Osteocyte (in vitro differentiated cells): ENCODE measurements around the gene TMEM11. TPM values are rescaled to one million over a fixed set of nuclear protein-coding genes. Genes with fewer than 3 reads are reported as not detected.

Experiments used
- DNase-seq: peaks from one replicate; pipeline ENCODE4 v3.0.0; 2021; ENCODE audit warnings: mixed read lengths; ENCODE audit not compliant: unreplicated experiment; ENCODE audit errors: extremely low spot score
- H3K27ac Mint-ChIP-seq: one replicate; pipeline ENCODE4 v1.8.0; 2021; ENCODE audit warnings: mild to moderate bottlenecking, mixed read lengths; ENCODE audit not compliant: unreplicated experiment
- H3K27me3 Mint-ChIP-seq: one replicate; pipeline ENCODE4 v1.8.0; 2021; ENCODE audit warnings: mixed read lengths; ENCODE audit not compliant: unreplicated experiment
- H3K36me3 Mint-ChIP-seq: one replicate; pipeline ENCODE4 v1.8.0; 2021; ENCODE audit warnings: mixed read lengths; ENCODE audit not compliant: unreplicated experiment
- H3K4me1 Mint-ChIP-seq: one replicate; pipeline ENCODE4 v1.8.0; 2021; ENCODE audit warnings: mixed read lengths; ENCODE audit not compliant: unreplicated experiment
- H3K4me3 Mint-ChIP-seq: one replicate; pipeline ENCODE4 v1.8.0; 2021; ENCODE audit warnings: mild to moderate bottlenecking, moderate library complexity, mixed read lengths; ENCODE audit not compliant: unreplicated experiment
- H3K9me3 Mint-ChIP-seq: one replicate; pipeline ENCODE4 v1.8.0; 2021; ENCODE audit warnings: mixed read lengths; ENCODE audit not compliant: unreplicated experiment
- total RNA-seq: library from RNA; stranded (reverse); gene quantifications from 2 replicates; pipeline ENCODE4 v1.2.1, GENCODE V29; 2021
- TF ChIP-seq, protein P1 (sequence below): fragments of 200-600 bp; sonication (generic); IDR thresholded peaks from 2 replicates; pipeline ENCODE4 v1.5.0; 2021; ENCODE audit warnings: antibody characterized with exemption, mild to moderate bottlenecking, moderate library complexity

The TMEM11 gene
- total RNA-seq, 1 donor from 2014 or later: 21.5 TPM

DNA sequence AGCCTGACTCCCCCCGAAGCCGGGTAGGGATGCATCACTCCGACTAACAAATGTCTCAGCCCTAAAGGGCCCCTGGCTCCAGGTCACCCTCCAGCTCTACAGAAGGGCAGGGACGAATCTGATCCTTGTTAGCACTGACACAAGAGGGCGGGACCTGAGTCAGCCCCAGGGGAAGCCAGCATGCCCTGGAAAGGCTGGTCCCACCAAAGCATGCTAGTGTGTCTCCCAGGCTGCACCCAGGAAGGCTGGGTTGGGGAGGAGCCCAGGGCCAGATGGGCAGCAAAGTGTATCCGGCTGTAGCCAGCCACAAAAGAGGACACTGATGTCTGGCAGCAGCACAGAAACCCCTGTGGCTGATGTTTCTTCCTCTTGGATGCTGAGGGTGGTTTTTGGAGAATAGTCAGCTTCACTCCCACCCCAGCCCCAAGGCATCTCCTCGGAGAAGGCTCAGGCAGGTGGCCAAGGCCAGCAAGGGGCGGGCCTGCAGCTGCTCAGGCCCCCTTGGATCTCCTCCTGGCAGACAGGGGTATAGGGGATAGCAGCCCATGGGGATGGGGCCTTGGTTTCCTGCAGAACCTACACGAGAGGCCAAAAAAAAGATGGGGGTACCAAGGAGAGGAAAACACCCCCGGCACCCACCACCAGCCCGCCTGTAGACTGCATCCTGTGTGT is 28.2 kb upstream of the TMEM11 start:
- H3K4me3 Mint-ChIP-seq: no peak overlapping the region
- H3K4me1 Mint-ChIP-seq: peaks cover 10% of the 10 kb centered on the region
- DNase-seq: no peak
- H3K36me3 Mint-ChIP-seq: no peaks in the 10 kb centered on the region
- H3K9me3 Mint-ChIP-seq: no peaks in the 10 kb centered on the region
- H3K27ac Mint-ChIP-seq: no peak overlapping the region
- TF ChIP-seq, protein P1, sequence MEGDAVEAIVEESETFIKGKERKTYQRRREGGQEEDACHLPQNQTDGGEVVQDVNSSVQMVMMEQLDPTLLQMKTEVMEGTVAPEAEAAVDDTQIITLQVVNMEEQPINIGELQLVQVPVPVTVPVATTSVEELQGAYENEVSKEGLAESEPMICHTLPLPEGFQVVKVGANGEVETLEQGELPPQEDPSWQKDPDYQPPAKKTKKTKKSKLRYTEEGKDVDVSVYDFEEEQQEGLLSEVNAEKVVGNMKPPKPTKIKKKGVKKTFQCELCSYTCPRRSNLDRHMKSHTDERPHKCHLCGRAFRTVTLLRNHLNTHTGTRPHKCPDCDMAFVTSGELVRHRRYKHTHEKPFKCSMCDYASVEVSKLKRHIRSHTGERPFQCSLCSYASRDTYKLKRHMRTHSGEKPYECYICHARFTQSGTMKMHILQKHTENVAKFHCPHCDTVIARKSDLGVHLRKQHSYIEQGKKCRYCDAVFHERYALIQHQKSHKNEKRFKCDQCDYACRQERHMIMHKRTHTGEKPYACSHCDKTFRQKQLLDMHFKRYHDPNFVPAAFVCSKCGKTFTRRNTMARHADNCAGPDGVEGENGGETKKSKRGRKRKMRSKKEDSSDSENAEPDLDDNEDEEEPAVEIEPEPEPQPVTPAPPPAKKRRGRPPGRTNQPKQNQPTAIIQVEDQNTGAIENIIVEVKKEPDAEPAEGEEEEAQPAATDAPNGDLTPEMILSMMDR: no peak
- H3K27me3 Mint-ChIP-seq: no peaks in the 10 kb centered on the region

DNA sequence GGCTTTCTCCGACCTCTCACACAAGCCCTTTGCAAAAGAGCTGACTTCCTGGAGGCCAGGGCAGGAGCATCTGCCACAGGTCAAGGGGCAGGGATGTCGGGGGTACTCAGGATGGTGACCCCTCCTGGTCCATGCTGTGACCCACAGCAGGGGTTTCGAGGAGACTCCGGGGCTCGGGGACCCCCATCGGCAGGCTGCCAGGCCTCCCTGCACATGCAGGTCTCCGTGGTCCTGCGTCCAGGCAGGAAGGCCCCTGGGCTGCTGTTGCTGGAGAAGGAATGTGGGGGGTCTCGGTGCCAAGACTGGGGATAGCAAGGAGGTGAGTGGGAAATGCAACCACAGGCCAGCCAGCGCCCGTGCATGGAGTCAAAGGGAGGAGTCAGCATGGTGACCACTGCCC is 27.6 kb upstream of the TMEM11 start:
- H3K4me3 Mint-ChIP-seq: no peak overlapping the region
- no peak for DNase-seq
- H3K36me3 Mint-ChIP-seq: no peaks in the 10 kb centered on the region
- H3K4me1 Mint-ChIP-seq: peaks cover 10% of the 10 kb centered on the region
- H3K27me3 Mint-ChIP-seq: no peaks in the 10 kb centered on the region
- no peak overlapping the region for H3K27ac Mint-ChIP-seq
- TF ChIP-seq, protein P1: no peak
- H3K9me3 Mint-ChIP-seq: no peaks in the 10 kb centered on the region

DNA sequence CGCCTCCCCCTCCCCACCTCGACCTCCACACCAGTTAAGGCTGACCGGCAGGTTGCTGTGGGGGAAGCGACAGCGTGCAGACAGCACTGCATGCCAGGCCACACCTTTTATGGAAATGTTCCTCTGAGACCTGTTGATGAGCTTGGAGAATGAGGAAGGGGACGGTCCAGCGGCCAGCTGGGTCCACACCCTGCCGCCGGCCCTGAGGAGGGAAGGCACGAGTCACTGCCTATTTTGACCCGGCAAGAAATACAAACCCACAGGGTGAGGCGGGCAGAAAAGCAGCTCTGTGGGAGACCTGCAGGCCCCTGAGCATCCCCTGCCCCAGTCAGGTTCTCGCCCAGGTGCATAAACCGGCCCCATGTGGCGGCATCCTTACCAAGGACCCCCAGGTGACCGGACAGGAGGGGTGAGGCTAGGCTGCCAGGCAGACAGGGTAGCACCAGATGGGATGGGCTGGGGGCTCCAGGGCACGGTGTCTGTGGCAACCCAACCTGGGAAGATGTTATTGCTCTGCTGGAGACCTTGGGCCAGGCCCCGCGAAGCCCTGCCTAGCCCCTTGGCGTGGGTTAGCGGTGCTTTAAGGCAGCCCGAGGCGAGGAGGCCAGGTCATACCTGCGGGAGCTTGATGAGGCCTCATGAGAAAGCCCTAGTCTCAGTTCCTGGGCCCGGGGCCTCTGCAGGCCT is 26.6 kb upstream of the TMEM11 start:
- H3K4me3 Mint-ChIP-seq: no peak overlapping the region
- H3K36me3 Mint-ChIP-seq: no peaks in the 10 kb centered on the region
- H3K9me3 Mint-ChIP-seq: no peaks in the 10 kb centered on the region
- H3K4me1 Mint-ChIP-seq: peaks cover 10% of the 10 kb centered on the region
- no peak overlapping the region for H3K27ac Mint-ChIP-seq
- DNase-seq: no peak
- TF ChIP-seq, protein P1: no peak
- no peaks in the 10 kb centered on the region for H3K27me3 Mint-ChIP-seq

DNA sequence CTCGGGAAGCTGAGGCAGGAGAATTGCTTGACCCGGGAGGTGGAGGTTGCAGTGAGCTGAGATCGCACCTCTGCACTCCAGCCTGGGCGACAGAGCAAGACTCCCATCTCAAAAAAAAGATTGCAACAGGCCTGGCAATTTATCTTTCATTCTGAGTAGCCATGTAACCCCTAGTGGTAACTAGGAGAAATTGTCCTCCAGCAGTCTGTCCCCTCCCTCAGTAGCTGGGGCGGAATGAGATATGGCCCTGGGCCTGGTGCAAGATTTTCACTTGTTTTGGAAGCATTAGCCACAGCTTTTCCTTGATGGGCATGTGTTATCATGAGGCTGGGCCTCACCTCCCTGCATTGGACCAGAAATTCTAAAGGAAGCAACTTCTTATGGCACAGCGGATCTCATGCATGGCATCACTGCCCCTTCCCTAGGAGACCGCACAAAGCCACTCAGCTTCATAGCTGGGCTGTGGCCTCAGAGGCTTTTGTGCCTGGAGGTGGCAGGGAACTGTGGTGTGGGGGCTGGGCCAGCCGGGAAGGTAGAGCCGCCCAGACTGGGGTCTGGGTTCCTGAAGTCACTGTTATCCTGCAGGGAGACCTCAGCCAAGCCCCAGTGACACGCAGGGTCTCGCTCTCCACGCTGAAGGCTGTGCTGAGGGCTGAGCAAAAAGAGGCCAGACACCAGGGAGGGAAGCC is 25.9 kb upstream of the TMEM11 start:
- Mint-ChIP-seq H3K4me3 (no peak overlapping the region), H3K27ac (no peak overlapping the region), H3K4me1 (peaks cover 10% of the 10 kb centered on the region), H3K27me3 (no peaks in the 10 kb centered on the region), H3K36me3 (no peaks in the 10 kb centered on the region), H3K9me3 (no peaks in the 10 kb centered on the region)
- DNase-seq: no peak
- TF ChIP-seq, protein P1: peak; percentile 55

DNA sequence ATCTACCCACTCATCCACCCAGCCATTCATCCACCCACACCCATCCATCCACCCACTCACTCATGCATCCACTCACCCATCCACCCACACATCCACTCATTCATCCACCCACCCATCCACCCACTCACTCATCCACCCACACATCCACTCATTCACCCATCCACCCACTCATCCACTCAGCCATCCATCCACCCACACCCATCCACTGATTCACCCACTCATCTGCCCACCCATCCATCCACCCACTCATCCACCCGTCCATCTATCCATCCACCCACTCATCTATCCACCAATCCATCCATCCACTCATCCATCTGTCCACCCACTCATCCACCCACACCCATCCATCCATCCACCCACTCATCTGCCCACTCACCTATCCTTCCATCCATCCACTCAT is 22.0 kb upstream of the TMEM11 start:
- TF ChIP-seq, protein P1: no peak
- no peak overlapping the region for H3K4me3 Mint-ChIP-seq
- peaks cover 2% of the 10 kb centered on the region for H3K36me3 Mint-ChIP-seq

More for the DNA sequence above, 22.0 kb upstream of the TMEM11 start:
- Mint-ChIP-seq H3K27ac (no peak overlapping the region), H3K9me3 (peaks cover 6% of the 10 kb centered on the region), H3K27me3 (no peaks in the 10 kb centered on the region), H3K4me1 (peaks cover 1% of the 10 kb centered on the region)
- no peak for DNase-seq
